Measurements from ENCODE around the gene MDK.

DNA sequence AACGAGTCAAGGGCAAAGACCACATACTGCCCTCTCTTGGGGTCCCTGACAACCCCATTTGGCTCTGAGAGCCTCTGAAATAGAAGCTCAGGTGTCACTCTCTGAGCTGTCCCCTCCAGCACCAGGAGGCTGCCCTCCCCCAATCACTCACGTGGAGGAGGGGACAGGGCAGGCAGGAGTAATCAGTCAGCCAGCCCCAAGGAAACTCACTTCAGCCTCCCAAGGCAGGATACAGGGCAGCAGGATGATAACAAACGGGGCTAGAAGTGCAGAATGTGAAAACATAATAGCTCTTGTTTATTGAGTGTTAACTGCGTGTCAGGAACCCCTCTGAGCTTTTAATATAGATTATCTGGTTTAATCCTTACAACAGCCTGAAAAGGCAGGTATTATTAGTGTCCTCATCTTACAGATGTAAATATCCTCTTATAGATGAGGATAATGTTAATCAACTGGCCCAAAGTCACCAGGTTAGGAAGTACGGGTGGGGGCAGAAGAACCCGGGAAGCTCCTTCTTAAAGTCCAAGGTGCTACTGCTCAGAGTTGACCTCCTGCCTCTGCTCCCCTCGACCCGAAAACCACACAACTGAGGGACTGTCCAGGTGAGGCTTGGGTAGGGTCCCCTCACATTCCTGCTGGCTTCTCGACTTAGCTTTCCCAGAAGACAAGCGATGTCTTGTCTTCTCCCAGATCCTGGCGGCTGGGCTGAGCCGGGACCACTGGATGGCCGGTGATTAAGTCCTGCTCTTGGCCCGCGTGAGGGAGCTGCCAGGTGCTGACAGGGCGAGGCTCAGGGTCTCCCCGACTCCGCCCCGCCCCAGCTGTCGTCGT, 7.4 kb downstream of the MDK start:
- TF ChIP-seq, protein P1, sequence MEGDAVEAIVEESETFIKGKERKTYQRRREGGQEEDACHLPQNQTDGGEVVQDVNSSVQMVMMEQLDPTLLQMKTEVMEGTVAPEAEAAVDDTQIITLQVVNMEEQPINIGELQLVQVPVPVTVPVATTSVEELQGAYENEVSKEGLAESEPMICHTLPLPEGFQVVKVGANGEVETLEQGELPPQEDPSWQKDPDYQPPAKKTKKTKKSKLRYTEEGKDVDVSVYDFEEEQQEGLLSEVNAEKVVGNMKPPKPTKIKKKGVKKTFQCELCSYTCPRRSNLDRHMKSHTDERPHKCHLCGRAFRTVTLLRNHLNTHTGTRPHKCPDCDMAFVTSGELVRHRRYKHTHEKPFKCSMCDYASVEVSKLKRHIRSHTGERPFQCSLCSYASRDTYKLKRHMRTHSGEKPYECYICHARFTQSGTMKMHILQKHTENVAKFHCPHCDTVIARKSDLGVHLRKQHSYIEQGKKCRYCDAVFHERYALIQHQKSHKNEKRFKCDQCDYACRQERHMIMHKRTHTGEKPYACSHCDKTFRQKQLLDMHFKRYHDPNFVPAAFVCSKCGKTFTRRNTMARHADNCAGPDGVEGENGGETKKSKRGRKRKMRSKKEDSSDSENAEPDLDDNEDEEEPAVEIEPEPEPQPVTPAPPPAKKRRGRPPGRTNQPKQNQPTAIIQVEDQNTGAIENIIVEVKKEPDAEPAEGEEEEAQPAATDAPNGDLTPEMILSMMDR (IDR thresholded peaks at IDR 0.05; ENCODE audit: low read depth, low read length, poor library complexity, severe bottlenecking): no peak
- TF ChIP-seq EZH2phosphoT487 (IDR thresholded peaks at IDR 0.05; ENCODE audit: borderline replicate concordance, low read length): no peak
